Measurements from ENCODE around the gene SERPINA12.
A peak's percentile ranks its signal among the peaks of the same experiment; 100 is the strongest.

GRCh38 chr14:94485944-94486841 lies 23.1 kb downstream of the SERPINA12 start:
- peak; percentile 93 to 100 (median 97) for TF ChIP-seq CTCF (optimal IDR thresholded peaks at IDR 0.05 in 1 of 3, IDR thresholded peaks at IDR 0.05 in 1 of 3, conservative IDR thresholded peaks at IDR 0.05 in 1 of 3; ENCODE audit: extremely low read depth in 1 of 3, insufficient read depth in 2 of 3, low read length in 3 of 3)
- TF ChIP-seq EZH2 (IDR thresholded peaks at IDR 0.05; ENCODE audit: low read length), result no peak

All from keratinocyte (primary cell).